Uterus (tissue), 2 donors: ENCODE measurements around the gene YPEL4.

ENCODE experiments used
- CTCF ChIP-seq, 4 experiments: fragments of 200-600 bp in 2 of 4; fragments of 450-650 bp in 2 of 4; sonication (generic) in 2 of 4; IDR thresholded peaks; one replicate each; pipeline ENCODE4 v1.5.1; 2016 to 2019; ENCODE audit warnings: antibody characterized with exemption in 4 of 4, mild to moderate bottlenecking in 2 of 4, moderate library complexity in 1 of 4
- POLR2A ChIP-seq, 2 donors: fragments of 450-650 bp; IDR thresholded peaks; one replicate each; pipeline ENCODE4 v1.6.1; 2016; ENCODE audit warnings: antibody characterized with exemption in 2 of 2, mild to moderate bottlenecking in 1 of 2, moderate library complexity in 1 of 2

GRCh38 chr11:57601297-57601696 is 48.4 kb downstream of the YPEL4 start:
- TF ChIP-seq CTCF (IDR thresholded peaks at IDR 0.05) (no peak), POLR2A (IDR thresholded peaks at IDR 0.05) (no peak)
